GM21360 (cell line): ENCODE measurements around the gene IQCK.
"Not testable (repeated sequence)": the region's sequence is repeated elsewhere in the genome, so short reads cannot be mapped to it uniquely, and the experiment has no call there.

Experiments used
- ATAC-seq: cut with Tn5 transposase; IDR thresholded peaks from one replicate; pipeline ENCODE4 v1.9.1; 2021; ENCODE audit warnings: mild to moderate bottlenecking, moderate library complexity; ENCODE audit not compliant: unreplicated experiment

IQCK gene

GRCh38 chr16:19785081-19785480 is 67.0 kb downstream of the IQCK start:
- no peak for ATAC-seq

- no peak for ATAC-seq
Observed at GRCh38 chr16:19785512-19786130, 67.5 kb downstream of the IQCK start.

GRCh38 chr16:19801369-19801768 is 83.3 kb downstream of the IQCK start:
- ATAC-seq: not testable (repeated sequence)

- not testable (repeated sequence) for ATAC-seq
Observed at GRCh38 chr16:19801824-19802223, 83.8 kb downstream of the IQCK start.

- ATAC-seq: no peak
Observed at GRCh38 chr16:19802612-19803011, 84.5 kb downstream of the IQCK start.

GRCh38 chr16:19804538-19805323 is 86.7 kb downstream of the IQCK start:
- no peak for ATAC-seq

- no peak for ATAC-seq
Observed at GRCh38 chr16:19805459-19806162, 87.5 kb downstream of the IQCK start.

GRCh38 chr16:19808061-19808641 is 90.1 kb downstream of the IQCK start:
- ATAC-seq: no peak

GRCh38 chr16:19809121-19809635 is 91.1 kb downstream of the IQCK start:
- ATAC-seq: no peak

GRCh38 chr16:19809693-19810092 is 91.6 kb downstream of the IQCK start:
- no peak for ATAC-seq

- ATAC-seq: no peak
Observed at GRCh38 chr16:19810817-19811731, 93.0 kb downstream of the IQCK start.

GRCh38 chr16:19812986-19813385 is 94.9 kb downstream of the IQCK start:
- ATAC-seq: no peak

GRCh38 chr16:19815418-19815817 is 97.3 kb downstream of the IQCK start:
- no peak for ATAC-seq

GRCh38 chr16:19817122-19817521 is 99.1 kb downstream of the IQCK start:
- no peak for ATAC-seq

GRCh38 chr16:19817875-19818274 is 99.8 kb downstream of the IQCK start:
- ATAC-seq: no peak

GRCh38 chr16:19822533-19822932 is 104.5 kb downstream of the IQCK start:
- ATAC-seq: no peak

- no peak for ATAC-seq
Observed at GRCh38 chr16:19823322-19823721, 105.3 kb downstream of the IQCK start.

- no peak for ATAC-seq
Observed at GRCh38 chr16:19824216-19824615, 106.1 kb downstream of the IQCK start.

- ATAC-seq: no peak
Observed at GRCh38 chr16:19829844-19830692, 112.0 kb downstream of the IQCK start.
